CD4-positive, alpha-beta T cell treated with Interleukin-6 at 100 ng/mL for 8 hours (primary cell): ENCODE measurements around the gene STK11IP.

Experiments
- DNase-seq: peaks from one replicate; pipeline ENCODE4 v3.0.0-alpha.2; 2020; ENCODE audit warnings: mixed read lengths, low spot score

Gene STK11IP

DNA sequence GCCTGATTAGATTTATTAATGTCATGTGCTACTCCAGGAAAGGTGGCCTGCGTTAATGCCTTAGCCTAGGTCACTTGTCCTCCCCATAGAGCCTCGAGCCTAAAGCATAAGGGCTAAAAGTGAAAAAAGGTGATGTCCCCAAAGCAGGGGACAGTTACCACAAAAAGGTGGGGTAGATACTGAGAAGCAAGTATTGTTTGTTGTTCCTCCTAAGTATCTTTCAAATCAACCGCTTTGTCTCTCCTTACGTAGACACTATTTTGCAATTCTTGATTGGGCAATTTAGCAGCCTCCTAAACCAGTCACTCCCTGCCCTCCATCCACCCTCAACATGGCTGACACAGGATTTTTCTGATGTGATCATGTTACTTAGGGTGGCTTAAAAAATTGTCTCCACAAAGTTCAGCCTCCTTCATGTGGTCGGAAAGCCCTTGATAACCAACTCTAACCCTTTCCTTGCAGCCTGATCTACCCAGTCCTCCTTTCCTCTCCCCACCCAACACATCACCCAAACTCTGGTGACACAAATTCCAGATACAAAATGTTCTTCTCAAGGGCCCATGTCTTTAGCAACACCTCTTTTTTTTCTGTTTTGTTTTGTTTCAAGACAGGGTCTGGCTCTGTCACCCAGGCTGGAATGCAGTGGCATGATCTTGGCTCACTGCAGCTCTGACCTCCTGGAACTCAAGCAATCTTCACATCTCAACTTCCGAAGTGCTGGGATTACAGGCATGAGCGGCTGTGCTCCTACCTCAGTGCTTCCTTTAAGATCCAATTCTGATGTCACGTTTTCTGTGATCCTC lies 18.6 kb upstream of the STK11IP start:
- no peak for DNase-seq

- DNase-seq: no peak
Observed at GRCh38 chr2:219581346-219581745, 16.3 kb upstream of the STK11IP start.

DNA sequence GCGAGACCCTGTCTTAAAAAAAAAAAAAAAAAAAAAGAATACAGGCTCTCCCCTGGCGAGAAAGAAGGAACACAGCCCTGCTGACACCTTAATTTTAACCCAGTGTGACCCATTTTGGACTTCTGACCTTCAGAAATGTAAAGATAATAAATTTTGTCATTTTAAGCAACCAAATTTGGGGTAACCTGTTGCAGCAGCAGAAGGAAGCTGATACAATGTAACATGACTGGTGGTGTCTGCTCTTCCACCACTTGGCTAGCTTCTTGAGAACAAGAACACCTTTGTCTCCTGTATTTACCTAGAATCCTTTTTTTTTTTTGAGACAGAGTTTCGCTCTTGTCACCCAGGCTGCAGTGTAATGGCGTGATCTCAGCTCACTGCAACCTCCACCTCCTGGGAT lies 6.6 kb upstream of the STK11IP start:
- DNase-seq: no peak

GRCh38 chr2:219592736-219593135 lies 4.9 kb upstream of the STK11IP start:
- no peak for DNase-seq

DNA sequence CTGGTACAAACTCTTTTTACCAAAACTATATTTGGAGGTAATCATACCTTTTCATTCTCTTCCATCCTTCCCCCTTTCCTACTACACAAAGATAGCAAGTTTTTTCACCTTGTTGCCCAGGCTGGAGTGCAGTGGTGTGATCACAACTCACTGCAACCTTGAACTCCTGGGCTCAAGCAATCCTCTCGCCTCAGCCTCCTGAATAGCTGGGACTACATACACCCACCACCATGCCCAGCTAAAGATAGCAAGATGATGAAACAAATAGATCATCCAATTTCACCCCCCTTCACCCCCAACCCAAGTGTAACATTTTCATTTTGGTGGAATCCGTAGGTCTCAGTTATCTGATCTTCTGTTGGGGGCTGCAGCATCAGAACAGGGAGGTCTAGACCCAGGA lies 4.5 kb upstream of the STK11IP start:
- DNase-seq: no peak

- DNase-seq: no peak
Observed at GRCh38 chr2:219595256-219595655, 2.4 kb upstream of the STK11IP start.

GRCh38 chr2:219596954-219597551 lies 604 bp upstream of the STK11IP start:
- DNase-seq: no peak

GRCh38 chr2:219598308-219599078 lies 836 bp downstream of the STK11IP start:
- DNase-seq: no peak

GRCh38 chr2:219603771-219604170 lies 6.1 kb downstream of the STK11IP start:
- DNase-seq: no peak

DNA sequence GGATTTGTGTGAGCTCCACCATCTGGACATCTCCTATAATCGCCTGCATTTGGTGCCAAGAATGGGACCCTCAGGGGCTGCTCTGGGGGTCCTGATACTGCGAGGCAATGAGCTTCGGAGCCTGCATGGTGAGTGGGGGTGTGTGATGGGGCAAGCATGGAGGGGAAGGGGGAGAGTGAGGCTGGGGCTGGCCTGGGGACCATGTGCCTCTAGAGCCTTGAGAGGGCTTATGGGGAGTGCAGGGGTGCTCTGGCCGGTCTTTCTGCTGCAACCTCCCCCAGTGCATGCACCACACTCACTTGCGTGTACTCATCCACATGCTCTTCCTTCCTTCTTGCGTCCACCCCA lies 7.9 kb downstream of the STK11IP start:
- DNase-seq: no peak

GRCh38 chr2:219607931-219608330 lies 10.3 kb downstream of the STK11IP start:
- DNase-seq: no peak

GRCh38 chr2:219608399-219608964 lies 10.8 kb downstream of the STK11IP start:
- DNase-seq: no peak

DNA sequence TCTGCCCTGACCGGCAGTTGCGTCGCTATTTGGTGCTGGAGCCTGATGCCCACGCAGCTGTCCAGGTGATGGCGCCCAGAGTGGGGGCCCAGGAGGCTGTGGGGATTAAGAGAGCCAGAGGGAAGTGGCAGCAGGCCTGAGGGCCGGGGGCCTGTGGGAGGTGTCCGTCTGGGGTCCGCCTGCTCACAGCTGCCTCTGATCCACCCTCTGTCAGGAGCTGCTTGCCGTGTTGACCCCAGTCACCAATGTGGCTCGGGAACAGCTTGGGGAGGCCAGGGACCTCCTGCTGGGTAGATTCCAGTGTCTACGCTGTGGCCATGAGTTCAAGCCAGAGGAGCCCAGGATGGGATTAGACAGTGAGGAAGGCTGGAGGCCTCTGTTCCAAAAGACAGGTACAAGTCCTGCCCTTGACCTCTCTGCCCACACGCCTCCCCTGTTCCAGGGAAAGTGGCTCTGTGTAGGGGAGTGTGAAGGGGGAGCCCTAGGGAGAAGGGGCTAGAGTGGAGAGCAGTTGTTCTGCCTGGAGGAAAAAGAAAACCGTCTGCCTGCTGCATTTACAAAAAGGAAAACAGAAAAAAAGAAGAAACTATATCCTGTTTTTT lies 11.6 kb downstream of the STK11IP start:
- DNase-seq: no peak

DNA sequence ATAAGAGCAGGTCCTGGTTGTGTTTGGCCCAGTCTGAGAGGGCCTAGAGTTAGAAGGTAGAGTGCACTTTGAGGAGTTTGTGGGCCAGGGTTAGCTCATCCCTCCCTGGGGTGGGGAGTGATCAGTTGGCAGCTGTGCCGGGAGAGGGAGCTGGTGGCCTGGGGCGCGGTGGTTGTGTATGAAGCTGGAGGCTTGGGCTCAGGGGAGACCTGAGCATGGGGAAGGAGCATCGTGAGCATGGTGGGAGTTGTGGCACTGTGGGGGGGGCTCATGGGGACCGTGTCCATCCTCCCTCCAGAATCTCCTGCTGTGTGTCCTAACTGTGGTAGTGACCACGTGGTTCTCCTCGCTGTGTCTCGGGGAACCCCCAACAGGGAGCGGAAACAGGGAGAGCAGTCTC lies 13.6 kb downstream of the STK11IP start:
- DNase-seq: no peak

GRCh38 chr2:219611866-219612576 lies 14.4 kb downstream of the STK11IP start:
- DNase-seq: no peak

GRCh38 chr2:219612577-219613286 lies 15.1 kb downstream of the STK11IP start:
- DNase-seq: peak; percentile 14

GRCh38 chr2:219613461-219614070 lies 15.9 kb downstream of the STK11IP start:
- DNase-seq: no peak

DNA sequence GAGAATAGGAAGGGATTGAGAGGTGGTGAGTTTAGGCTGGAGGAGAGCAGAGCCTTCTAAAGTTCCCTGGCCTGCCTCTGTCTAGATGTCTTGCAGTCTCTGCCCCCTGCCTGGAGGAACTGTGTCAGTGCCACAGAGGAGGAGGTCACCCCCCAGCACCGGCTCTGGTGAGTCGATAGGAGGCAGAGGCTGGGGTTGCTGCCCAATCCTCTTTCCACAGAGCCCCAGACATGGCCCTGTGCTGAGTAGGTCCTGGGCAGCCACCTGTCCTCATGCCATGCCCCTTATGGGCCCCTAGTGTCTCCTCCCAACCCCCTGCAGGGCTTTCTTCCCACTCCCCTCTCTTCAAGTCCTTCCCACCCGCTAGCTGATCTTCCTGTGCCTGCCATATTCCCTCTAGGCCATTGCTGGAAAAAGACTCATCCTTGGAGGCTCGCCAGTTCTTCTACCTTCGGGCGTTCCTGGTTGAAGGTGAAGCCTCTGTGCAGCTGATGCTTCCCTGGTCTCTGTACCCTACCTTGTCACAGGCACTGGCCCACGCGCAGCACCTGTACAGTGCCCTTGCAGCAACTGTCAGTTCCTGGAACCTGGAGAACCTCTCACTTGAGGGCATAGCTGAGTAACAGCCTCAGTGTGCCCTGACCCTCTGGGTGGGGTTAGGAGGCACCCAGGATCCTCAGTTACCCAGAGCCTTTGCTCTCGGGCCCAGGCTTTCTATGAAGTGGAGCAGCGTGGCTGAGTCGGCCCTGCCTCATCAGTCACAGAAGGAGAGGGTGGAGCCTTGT lies 16.6 kb downstream of the STK11IP start:
- DNase-seq: no peak

DNA sequence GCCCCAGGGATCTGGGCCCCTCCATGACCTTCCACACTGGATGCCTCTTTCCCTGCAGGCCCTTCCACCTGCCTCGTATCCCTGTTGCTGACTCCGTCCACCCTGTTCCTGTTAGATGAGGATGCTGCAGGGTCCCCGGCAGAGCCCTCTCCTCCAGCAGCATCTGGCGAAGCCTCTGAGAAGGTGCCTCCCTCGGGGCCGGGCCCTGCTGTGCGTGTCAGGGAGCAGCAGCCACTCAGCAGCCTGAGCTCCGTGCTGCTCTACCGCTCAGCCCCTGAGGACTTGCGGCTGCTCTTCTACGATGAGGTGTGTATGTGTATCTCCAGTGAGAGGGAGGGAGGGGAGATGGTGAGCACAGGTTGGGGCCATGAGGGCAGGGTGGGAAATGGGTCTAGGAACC lies 17.4 kb downstream of the STK11IP start:
- no peak for DNase-seq

- no peak for DNase-seq
Observed at GRCh38 chr2:219615894-219616293, 18.2 kb downstream of the STK11IP start.
